ENCODE measurements around the gene LDLRAP1.

- no peak for TF ChIP-seq BHLHE40 (IDR thresholded peaks at IDR 0.05; ENCODE audit: borderline replicate concordance)
- TF ChIP-seq LEF1 (IDR thresholded peaks at IDR 0.05; ENCODE audit: borderline replicate concordance) = no peak
- TF ChIP-seq ELF4 (IDR thresholded peaks at IDR 0.05) = no peak
- TF ChIP-seq FOXM1 (IDR thresholded peaks at IDR 0.05; ENCODE audit: borderline replicate concordance) = no peak
- TF ChIP-seq ARNT (IDR thresholded peaks at IDR 0.05) = no peak
- no peak for TF ChIP-seq PKNOX1 (IDR thresholded peaks at IDR 0.05)
- TF ChIP-seq FOXA1 (IDR thresholded peaks at IDR 0.05) = no peak
- TF ChIP-seq SP1 (IDR thresholded peaks at IDR 0.05) = no peak
- TF ChIP-seq FOXK2 (IDR thresholded peaks at IDR 0.05) = no peak
- no peak for TF ChIP-seq HDGF (IDR thresholded peaks at IDR 0.05; ENCODE audit: borderline replicate concordance)
- TF ChIP-seq TARDBP (IDR thresholded peaks at IDR 0.05) = no peak
- TF ChIP-seq SUZ12 (IDR thresholded peaks at IDR 0.05) = no peak
Measured at GRCh38 chr1:25555753-25556092, 12.3 kb downstream of the LDLRAP1 start.
